Fibroblast of villous mesenchyme (primary cell): Measurements from ENCODE around the gene PWWP2A. TPM values are rescaled to one million over a fixed set of nuclear protein-coding genes. Genes with fewer than 3 reads are reported as not detected.

Experiments
- DNase-seq: peaks from one replicate; pipeline ENCODE4 v3.0.0-alpha.2; 2010; ENCODE audit warnings: low read depth
- H3K4me3 ChIP-seq: 2 replicates; pipeline ENCODE4 v1.5.1; 2011; ENCODE audit warnings: low read depth, mild to moderate bottlenecking, low read length
- CTCF ChIP-seq: IDR thresholded peaks from 2 replicates; pipeline ENCODE4 v1.5.1; 2012; ENCODE audit warnings: low read depth, mild to moderate bottlenecking, low read length; ENCODE audit not compliant: insufficient read depth
- total RNA-seq: library from RNA; depleted of rRNA; stranded (reverse); fragments of >200 nt; gene quantifications from 2 replicates; pipeline ENCODE4 v1.2.3, GENCODE V29; 2012

The PWWP2A gene
- total RNA-seq, 1 donor: 25.5 TPM

- no peak for TF ChIP-seq CTCF
- no peak overlapping the region for H3K4me3 ChIP-seq
- DNase-seq: peak; percentile 71
Observed at GRCh38 chr5:160105686-160106360, 13.4 kb downstream of the PWWP2A start.

GRCh38 chr5:160097991-160098390 is 21.3 kb downstream of the PWWP2A start:
- TF ChIP-seq CTCF: no peak
- no peak overlapping the region for H3K4me3 ChIP-seq
- peak; percentile 79 for DNase-seq

GRCh38 chr5:160096178-160096577 is 23.1 kb downstream of the PWWP2A start:
- no peak for DNase-seq
- TF ChIP-seq CTCF: no peak
- H3K4me3 ChIP-seq: no peak overlapping the region

- no peak for DNase-seq
- H3K4me3 ChIP-seq: no peak overlapping the region
- no peak for TF ChIP-seq CTCF
Observed at GRCh38 chr5:160092960-160093707, 26.1 kb downstream of the PWWP2A start.

GRCh38 chr5:160092514-160092913 is 26.7 kb downstream of the PWWP2A start:
- TF ChIP-seq CTCF: no peak
- no peak overlapping the region for H3K4me3 ChIP-seq
- DNase-seq: no peak

- DNase-seq: no peak
- TF ChIP-seq CTCF: no peak
- H3K4me3 ChIP-seq: no peak overlapping the region
Observed at GRCh38 chr5:160090059-160090458, 29.2 kb downstream of the PWWP2A start.
